Liver (tissue), 3 donors: Measurements from ENCODE around the gene YTHDF1.

ENCODE experiments used
- ATF3 ChIP-seq: IDR thresholded peaks from 2 replicates; pipeline ENCODE4 v1.6.1; 2016; ENCODE audit warnings: antibody characterized with exemption
- CTCF ChIP-seq: fragments of 150-350 bp; IDR thresholded peaks from 2 replicates; pipeline ENCODE4 v1.5.1; 2017; ENCODE audit warnings: improper control_type of control experiment, low read depth, low read length; ENCODE audit not compliant: missing input control
- donor health status: healthy.
- donor health status: healthy.

GRCh38 chr20:63186084-63186483 is 29.8 kb downstream of the YTHDF1 start:
- TF ChIP-seq ATF3 = no peak
- TF ChIP-seq CTCF = no peak
